Lower lobe of right lung (tissue), 2 donors: ENCODE data around the gene IRS2. TPM values are rescaled to one million over a fixed set of nuclear protein-coding genes. Genes with fewer than 3 reads are reported as not detected.

Experiments
- ATAC-seq, 2 donors: fragments of 200-7000 bp; cut with Tn5 transposase; one replicate each; pipeline ENCODE4 v1.9.1; 2020 to 2022; ENCODE audit warnings: mild to moderate bottlenecking in 2 of 2, moderate library complexity in 2 of 2
- DNase-seq: peaks from one replicate; pipeline ENCODE4 v3.0.0-alpha.2; 2020
- H3K27ac ChIP-seq: fragments of 200-600 bp; one replicate; pipeline ENCODE4 v1.8.0; 2022
- H3K27me3 ChIP-seq: fragments of 200-600 bp; one replicate; pipeline ENCODE4 v1.8.0; 2022; ENCODE audit warnings: low read depth
- H3K36me3 ChIP-seq: fragments of 200-600 bp; one replicate; pipeline ENCODE4 v1.8.0; 2022; ENCODE audit warnings: mild to moderate bottlenecking
- H3K4me1 ChIP-seq: fragments of 200-600 bp; one replicate; pipeline ENCODE4 v1.8.0; 2022
- H3K4me3 ChIP-seq: fragments of 200-600 bp; one replicate; pipeline ENCODE4 v1.8.0; 2022; ENCODE audit warnings: mild to moderate bottlenecking
- H3K9me3 ChIP-seq: fragments of 200-600 bp; one replicate; pipeline ENCODE4 v1.8.0; 2022
- CTCF ChIP-seq: fragments of 200-600 bp; IDR thresholded peaks from one replicate; pipeline ENCODE4 v1.8.0; 2022; ENCODE audit warnings: antibody characterized with exemption, mild to moderate bottlenecking
- intact Hi-C: fragments of 100-400 bp; cut with DNase I; formaldehyde crosslinking; loops from one replicate; pipeline ENCODE4 v1.11.0; 2022
- total RNA-seq: library from RNA; stranded (reverse); fragmentation: NEBNext Ultra II Directional; extraction: Animal tissue kit (Norgen Biotek cat#: 25700); gene quantifications from one replicate; pipeline ENCODE4 v1.2.1, GENCODE V29; 2021
- donor health status: DM: no; HTN: yes; CAD: no; lungs with severe emphysema.

IRS2 gene
- total RNA-seq, 1 donor from 2014 or later: 34.0 TPM

GRCh38 chr13:109776575-109776974 is 9.8 kb downstream of the IRS2 start:
- ATAC-seq (peak in 1 of 2 donors; percentile 58), DNase-seq (no peak)
- peaks cover 13% of the 10 kb centered on the region for H3K36me3 ChIP-seq
- H3K9me3 ChIP-seq: no peaks in the 10 kb centered on the region
- no peaks in the 10 kb centered on the region for H3K27me3 ChIP-seq
- no peak overlapping the region for H3K4me3 ChIP-seq
- peaks cover 52% of the 10 kb centered on the region for H3K4me1 ChIP-seq
- intact Hi-C loops: no loop called here
- H3K27ac ChIP-seq: no peak overlapping the region
- TF ChIP-seq CTCF: no peak

- Histone ChIP-seq H3K36me3 (peaks cover 14% of the 10 kb centered on the region), H3K4me1 (peaks cover 30% of the 10 kb centered on the region), H3K27me3 (no peaks in the 10 kb centered on the region), H3K27ac (no peak overlapping the region), H3K4me3 (no peak overlapping the region), H3K9me3 (no peaks in the 10 kb centered on the region)
- no peak for TF ChIP-seq CTCF
- intact Hi-C loops: no loop called here
- DNase-seq: no peak
- no peak for ATAC-seq
Observed at GRCh38 chr13:109773786-109774185, 12.6 kb downstream of the IRS2 start.

GRCh38 chr13:109773276-109773675 is 13.1 kb downstream of the IRS2 start:
- Histone ChIP-seq H3K4me3 (no peak overlapping the region), H3K9me3 (no peaks in the 10 kb centered on the region), H3K4me1 (peaks cover 25% of the 10 kb centered on the region), H3K27me3 (no peaks in the 10 kb centered on the region), H3K27ac (no peak overlapping the region), H3K36me3 (peaks cover 19% of the 10 kb centered on the region)
- TF ChIP-seq CTCF: no peak
- DNase-seq (no peak), ATAC-seq (no peak)
- intact Hi-C loops: no loop called here

- no peaks in the 10 kb centered on the region for H3K9me3 ChIP-seq
- TF ChIP-seq CTCF: no peak
- peaks cover 23% of the 10 kb centered on the region for H3K4me1 ChIP-seq
- H3K36me3 ChIP-seq: peaks cover 21% of the 10 kb centered on the region
- H3K27ac ChIP-seq: no peak overlapping the region
- no peak overlapping the region for H3K4me3 ChIP-seq
- H3K27me3 ChIP-seq: no peaks in the 10 kb centered on the region
- intact Hi-C loops: no loop called here
- no peak for DNase-seq
- ATAC-seq: no peak
Observed at GRCh38 chr13:109771926-109772325, 14.5 kb downstream of the IRS2 start.

- DNase-seq: no peak
- intact Hi-C loops: no loop called here
- no peaks in the 10 kb centered on the region for H3K9me3 ChIP-seq
- peaks cover 21% of the 10 kb centered on the region for H3K36me3 ChIP-seq
- no peak overlapping the region for H3K4me3 ChIP-seq
- no peaks in the 10 kb centered on the region for H3K27me3 ChIP-seq
- ATAC-seq: no peak
- H3K27ac ChIP-seq: no peak overlapping the region
- TF ChIP-seq CTCF: no peak
- H3K4me1 ChIP-seq: peaks cover 20% of the 10 kb centered on the region
Observed at GRCh38 chr13:109770436-109770835, 15.9 kb downstream of the IRS2 start.

GRCh38 chr13:109769921-109770320 is 16.5 kb downstream of the IRS2 start:
- Histone ChIP-seq H3K4me3 (no peak overlapping the region), H3K27me3 (no peaks in the 10 kb centered on the region), H3K9me3 (no peaks in the 10 kb centered on the region), H3K4me1 (peaks cover 23% of the 10 kb centered on the region), H3K27ac (no peak overlapping the region), H3K36me3 (peaks cover 21% of the 10 kb centered on the region)
- TF ChIP-seq CTCF: no peak
- ATAC-seq: peak in 1 of 2 donors; percentile 18
- intact Hi-C loops: no loop called here
- DNase-seq: no peak
